ENCODE data around the gene PCK1. TPM values are rescaled to one million over a fixed set of nuclear protein-coding genes. Genes with fewer than 3 reads are reported as not detected.

The PCK1 gene
- total RNA-seq, 1 donor from 2014 or later, result not detected

GRCh38 chr20:57536120-57536708 lies 24.7 kb upstream of the PCK1 start:
- no peak for DNase-seq (ENCODE audit: extremely low read depth, low read depth, low spot score)

GRCh38 chr20:57536771-57537724 lies 23.9 kb upstream of the PCK1 start:
- no peak for DNase-seq (ENCODE audit: extremely low read depth, low read depth, low spot score)

DNA sequence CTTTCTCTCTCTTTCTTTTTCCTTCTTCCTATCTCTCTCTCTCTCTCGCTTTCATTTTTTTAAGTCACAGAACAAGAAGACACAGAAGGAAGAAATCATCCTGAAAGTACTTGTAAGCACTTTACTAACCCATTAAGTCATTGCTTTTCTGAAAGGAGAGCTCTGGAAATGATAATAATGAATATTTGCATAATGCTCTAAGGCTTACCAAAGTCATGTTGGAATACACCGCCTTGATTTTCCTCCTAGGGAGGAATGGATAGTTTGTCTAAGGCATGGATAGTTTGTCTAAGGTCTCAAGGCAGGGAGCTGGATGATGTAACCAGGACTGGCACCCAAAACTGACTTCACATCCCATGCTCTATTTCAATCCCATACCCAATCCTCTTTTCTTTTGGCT lies 23.1 kb upstream of the PCK1 start:
- no peak for DNase-seq (ENCODE audit: extremely low read depth, low read depth, low spot score)

DNA sequence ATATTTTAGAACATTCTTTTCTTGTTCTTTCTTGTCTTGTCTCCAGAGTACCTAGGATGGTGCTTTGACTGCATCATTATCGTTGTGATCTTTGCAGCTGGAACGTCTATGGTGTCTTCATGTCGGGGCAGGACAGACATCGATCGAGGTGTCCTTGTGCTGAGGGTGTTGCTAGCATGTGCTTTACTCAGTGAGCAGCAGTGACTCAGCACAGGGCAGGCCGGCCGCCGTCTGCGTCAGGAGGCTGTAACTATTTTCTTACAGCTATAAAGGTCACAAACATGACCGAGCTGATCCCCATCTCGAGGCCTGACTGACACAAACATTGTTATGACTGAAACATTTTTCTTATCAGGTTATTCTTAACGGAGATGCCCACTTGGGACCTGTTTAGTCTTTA lies 21.0 kb upstream of the PCK1 start:
- no peak for DNase-seq (ENCODE audit: extremely low read depth, low read depth, low spot score)

DNA sequence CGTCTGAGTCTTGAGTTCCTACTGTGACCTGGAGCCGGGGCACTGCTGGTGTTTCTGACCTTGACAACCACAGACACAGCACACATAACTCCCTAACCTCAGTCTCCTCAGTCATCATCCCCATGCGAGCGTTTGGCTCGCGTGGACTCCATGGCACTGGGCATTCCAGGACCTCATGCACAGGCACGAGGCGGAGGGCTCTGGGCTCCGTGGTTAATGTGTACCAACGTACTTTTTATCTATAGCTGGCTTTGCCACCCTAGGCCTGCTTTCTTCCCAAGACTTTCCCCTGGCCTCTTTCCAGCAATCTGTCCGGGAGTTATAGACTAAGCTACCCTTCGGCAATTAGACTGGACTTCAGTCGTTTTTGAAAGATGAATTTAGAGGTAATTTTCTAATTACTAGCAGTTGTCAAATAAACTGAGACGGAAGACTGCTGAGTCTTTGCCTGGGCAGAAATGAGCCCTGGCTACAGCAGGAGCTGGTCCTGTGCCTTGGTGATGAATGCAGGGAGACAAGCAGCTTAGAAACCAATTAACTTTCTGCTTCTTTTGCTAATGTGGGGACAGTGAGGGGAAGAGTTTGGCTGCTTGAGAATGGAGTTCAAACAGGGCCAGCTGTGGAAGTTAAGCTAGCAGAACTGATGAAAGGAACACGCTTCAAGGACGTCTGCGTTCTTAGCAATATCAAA lies 19.9 kb upstream of the PCK1 start:
- no peak for DNase-seq (ENCODE audit: extremely low read depth, low read depth, low spot score)

DNA sequence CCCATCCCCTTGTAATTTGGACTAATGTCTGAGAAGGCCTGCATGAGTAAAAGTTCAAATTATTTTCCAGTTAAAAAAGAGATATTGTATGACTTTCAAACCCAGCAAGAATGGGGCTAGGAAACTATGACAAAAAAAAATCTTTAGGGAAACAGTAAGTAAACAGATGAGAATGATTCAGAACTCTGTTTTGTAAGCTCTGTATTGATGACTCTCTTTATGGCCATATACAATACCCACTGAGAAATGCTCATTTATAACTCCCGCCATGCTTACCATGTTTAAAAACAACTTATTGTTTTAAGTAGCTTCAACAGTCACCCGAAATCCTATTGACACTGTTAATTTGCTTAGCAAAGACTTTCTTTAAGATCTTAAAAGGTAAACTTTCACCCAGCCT lies 17.2 kb upstream of the PCK1 start:
- DNase-seq (ENCODE audit: extremely low read depth, low read depth, low spot score), result no peak

DNA sequence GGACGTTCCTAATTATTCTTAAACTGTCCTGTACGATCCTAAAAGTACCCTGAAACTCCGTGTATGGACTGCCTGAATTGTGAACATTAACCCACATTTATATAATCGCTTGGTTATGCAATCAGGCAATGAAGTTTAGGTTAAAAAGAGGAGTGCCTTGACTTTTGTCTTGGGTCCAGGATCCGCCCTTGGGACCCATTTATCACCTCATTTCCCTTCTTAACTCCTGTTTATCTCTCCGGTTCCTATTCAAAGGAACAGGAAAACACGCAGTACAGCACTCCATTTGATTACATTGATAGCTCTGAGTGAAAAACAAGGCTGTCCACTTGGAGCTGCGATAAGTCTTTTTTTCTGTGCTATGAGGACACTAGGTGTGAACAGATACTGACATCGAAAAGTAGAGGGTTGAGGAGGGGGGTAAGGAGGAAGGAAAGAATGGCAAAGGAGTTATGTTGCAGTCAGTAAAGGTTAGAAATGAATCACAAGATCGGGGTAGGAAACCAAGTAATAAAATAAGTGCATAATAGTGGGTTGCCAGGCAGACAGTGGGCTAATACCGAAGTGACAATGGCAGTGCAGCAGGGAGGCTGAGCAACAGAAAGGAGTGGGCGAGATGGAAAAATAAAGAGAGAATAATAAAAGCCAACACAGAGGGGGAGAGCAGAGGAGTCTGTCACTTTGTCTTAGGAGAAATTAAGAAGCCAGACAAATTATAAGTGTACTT lies 15.9 kb upstream of the PCK1 start:
- no peak for DNase-seq (ENCODE audit: extremely low read depth, low read depth, low spot score)

GRCh38 chr20:57545927-57546662 lies 14.8 kb upstream of the PCK1 start:
- no peak for DNase-seq (ENCODE audit: extremely low read depth, low read depth, low spot score)

- no peak for DNase-seq (ENCODE audit: extremely low read depth, low read depth, low spot score)
These were observed 13.8 kb upstream of the PCK1 start for GRCh38 chr20:57546956-57547649.

- DNase-seq (ENCODE audit: extremely low read depth, low read depth, low spot score), result no peak
These were observed 12.5 kb upstream of the PCK1 start for GRCh38 chr20:57548177-57549058.

DNA sequence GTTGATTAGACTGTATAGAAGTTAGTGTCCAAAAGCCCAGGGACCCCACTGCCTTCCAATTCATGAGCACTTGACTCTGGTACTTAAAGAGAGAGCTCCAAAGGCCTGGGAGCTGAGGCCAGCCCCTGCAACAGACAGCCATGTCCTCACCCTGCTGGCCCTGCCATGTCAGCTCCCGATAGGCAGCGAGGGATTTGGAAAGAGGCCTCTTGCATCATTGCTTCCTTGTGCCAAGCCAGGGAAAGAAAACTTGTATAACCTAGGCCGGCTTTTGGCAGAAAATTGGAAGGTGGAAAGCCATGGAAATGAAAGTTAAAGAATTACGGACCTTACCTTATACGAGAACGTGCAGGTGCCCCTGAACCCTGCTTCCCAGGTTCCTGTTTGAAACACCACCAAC lies 8.4 kb upstream of the PCK1 start:
- no peak for DNase-seq (ENCODE audit: extremely low read depth, low read depth, low spot score)

GRCh38 chr20:57553376-57554018 lies 7.4 kb upstream of the PCK1 start:
- DNase-seq (ENCODE audit: extremely low read depth, low read depth, low spot score), result no peak

GRCh38 chr20:57555457-57556184 lies 5.3 kb upstream of the PCK1 start:
- DNase-seq (ENCODE audit: extremely low read depth, low read depth, low spot score), result no peak

DNA sequence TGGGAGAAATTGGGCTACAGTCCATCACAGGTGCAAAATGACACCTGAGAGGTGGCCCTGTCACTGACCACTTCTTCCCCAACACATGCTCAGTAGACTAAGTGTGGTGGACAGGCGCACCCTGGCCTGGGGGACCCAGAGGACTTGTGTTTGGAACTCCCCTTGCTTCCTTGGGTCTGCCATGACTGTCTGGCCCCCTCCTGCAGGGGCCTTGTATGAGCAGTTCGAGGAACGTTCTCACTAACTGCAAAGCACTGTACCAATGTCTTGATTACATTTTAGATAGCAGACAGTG lies 4.0 kb upstream of the PCK1 start:
- no peak for DNase-seq (ENCODE audit: extremely low read depth, low read depth, low spot score)

- DNase-seq (ENCODE audit: extremely low read depth, low read depth, low spot score), result no peak
These were observed 2.8 kb upstream of the PCK1 start for GRCh38 chr20:57557926-57558613.

GRCh38 chr20:57558614-57559288 lies 2.2 kb upstream of the PCK1 start:
- no peak for DNase-seq (ENCODE audit: extremely low read depth, low read depth, low spot score)

GRCh38 chr20:57559289-57559634 lies 1.6 kb upstream of the PCK1 start:
- DNase-seq (ENCODE audit: extremely low read depth, low read depth, low spot score), result no peak

Data from glomerular endothelial cell (primary cell).